GM13976 (cell line): ENCODE results near the gene TEAD4.
A peak's percentile ranks its signal among the peaks of the same experiment; 100 is the strongest.

Source experiments
- DNase-seq: peaks from one replicate; pipeline ENCODE4 v3.0.0; 2012; ENCODE audit warnings: low spot score
- in situ Hi-C: fragments of 300-500 bp; cut with MboI; formaldehyde crosslinking; loops from one replicate; pipeline ENCODE4 v1.12.0; 2022; ENCODE audit warnings: low sequenced_read_pairs, mixed read lengths, inconsistent platforms; ENCODE audit not compliant: unreplicated experiment
- TF ChIP-seq, protein P1 (sequence below): IDR thresholded peaks from 2 replicates; pipeline ENCODE4 v1.5.1; 2012; ENCODE audit warnings: borderline replicate concordance, mild to moderate bottlenecking; ENCODE audit not compliant: insufficient read depth; ENCODE audit errors: extremely low read depth, missing control alignments, control extremely low read depth

TEAD4 gene

GRCh38 chr12:2957816-2958431, 1.3 kb upstream of the TEAD4 start:
- TF ChIP-seq, protein P1, sequence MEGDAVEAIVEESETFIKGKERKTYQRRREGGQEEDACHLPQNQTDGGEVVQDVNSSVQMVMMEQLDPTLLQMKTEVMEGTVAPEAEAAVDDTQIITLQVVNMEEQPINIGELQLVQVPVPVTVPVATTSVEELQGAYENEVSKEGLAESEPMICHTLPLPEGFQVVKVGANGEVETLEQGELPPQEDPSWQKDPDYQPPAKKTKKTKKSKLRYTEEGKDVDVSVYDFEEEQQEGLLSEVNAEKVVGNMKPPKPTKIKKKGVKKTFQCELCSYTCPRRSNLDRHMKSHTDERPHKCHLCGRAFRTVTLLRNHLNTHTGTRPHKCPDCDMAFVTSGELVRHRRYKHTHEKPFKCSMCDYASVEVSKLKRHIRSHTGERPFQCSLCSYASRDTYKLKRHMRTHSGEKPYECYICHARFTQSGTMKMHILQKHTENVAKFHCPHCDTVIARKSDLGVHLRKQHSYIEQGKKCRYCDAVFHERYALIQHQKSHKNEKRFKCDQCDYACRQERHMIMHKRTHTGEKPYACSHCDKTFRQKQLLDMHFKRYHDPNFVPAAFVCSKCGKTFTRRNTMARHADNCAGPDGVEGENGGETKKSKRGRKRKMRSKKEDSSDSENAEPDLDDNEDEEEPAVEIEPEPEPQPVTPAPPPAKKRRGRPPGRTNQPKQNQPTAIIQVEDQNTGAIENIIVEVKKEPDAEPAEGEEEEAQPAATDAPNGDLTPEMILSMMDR, result no peak
- DNase-seq, result no peak
- in situ Hi-C loops, result no loop called here

DNA sequence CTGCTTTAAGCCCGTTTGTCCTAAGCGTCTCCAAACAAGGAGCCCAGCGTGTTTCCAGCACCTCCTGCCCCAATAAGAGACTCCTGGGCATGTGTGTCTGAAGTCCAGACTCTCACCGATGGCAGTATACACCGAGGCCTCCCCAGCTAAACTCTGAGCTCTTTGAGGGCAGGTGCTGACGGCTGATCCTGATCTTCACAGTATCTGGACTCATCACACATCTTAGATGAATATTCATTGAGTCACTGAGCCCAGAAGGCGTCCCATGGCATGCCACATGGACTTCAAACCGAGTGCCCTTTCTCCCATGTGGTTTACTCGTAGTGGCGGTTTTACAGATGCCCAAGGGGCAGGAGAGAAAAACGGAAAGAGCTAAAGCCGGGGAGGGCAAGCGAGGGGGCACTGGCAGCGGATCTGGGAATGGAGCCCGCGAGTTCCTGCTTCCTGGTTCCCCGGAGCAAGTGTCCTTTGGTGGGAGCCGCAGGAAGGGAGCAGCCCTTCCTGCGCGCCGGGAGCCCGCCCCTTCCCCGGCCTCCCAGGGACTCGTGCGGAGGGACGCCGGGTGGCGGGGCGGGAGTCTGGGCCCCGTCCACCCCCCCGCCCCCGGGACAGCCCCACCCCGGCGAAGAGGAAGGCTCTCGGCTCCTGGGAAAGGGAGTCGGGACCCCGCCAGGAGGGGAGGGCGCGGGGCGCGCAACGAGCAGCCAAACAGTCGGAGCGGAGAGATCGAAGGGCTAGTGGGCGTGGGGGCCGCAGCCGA, 585 bp upstream of the TEAD4 start:
- in situ Hi-C loops, result no loop called here
- no peak for DNase-seq
- TF ChIP-seq, protein P1, result no peak

GRCh38 chr12:2959505-2960389, 550 bp downstream of the TEAD4 start:
- DNase-seq, result peak; percentile 73
- in situ Hi-C loops, result no loop called here

GRCh38 chr12:2960390-2960956, 1.3 kb downstream of the TEAD4 start:
- TF ChIP-seq, protein P1, result no peak
- in situ Hi-C loops, result no loop called here
- DNase-seq, result peak; percentile 58

More at GRCh38 chr12:2959505-2960389, 550 bp downstream of the TEAD4 start:
- TF ChIP-seq, protein P1, result no peak

- TF ChIP-seq, protein P1, result no peak
- in situ Hi-C loops, result no loop called here
- no peak for DNase-seq
Observed at GRCh38 chr12:2960996-2961616, 1.9 kb downstream of the TEAD4 start.

GRCh38 chr12:2961705-2962104, 2.5 kb downstream of the TEAD4 start:
- TF ChIP-seq, protein P1, result no peak

More at GRCh38 chr12:2961705-2962104, 2.5 kb downstream of the TEAD4 start:
- DNase-seq, result no peak
- in situ Hi-C loops, result no loop called here
